Measurements from ENCODE around the gene CERS1. TPM values are rescaled to one million over a fixed set of nuclear protein-coding genes. Genes with fewer than 3 reads are reported as not detected.

Gene CERS1
- total and polyA plus RNA-seq, 3 donors from 2014 or later = 43.0 to 73.2 (median 64.5) TPM

GRCh38 chr19:18846862-18847548 is 49.0 kb downstream of the CERS1 start:
- Histone ChIP-seq H3K4me3 (no peak overlapping the region), H3K4me1 (peaks cover 65% of the 10 kb centered on the region), H3K36me3 (ENCODE audit: low read depth, missing control alignments) (no peaks in the 10 kb centered on the region), H3K27me3 (no peaks in the 10 kb centered on the region), H3K9me3 (no peaks in the 10 kb centered on the region), H3K27ac (peak overlapping the region in 1 of 2 donors; percentile 86)
- peak; percentile 83 for DNase-seq
- TF ChIP-seq, protein P1, sequence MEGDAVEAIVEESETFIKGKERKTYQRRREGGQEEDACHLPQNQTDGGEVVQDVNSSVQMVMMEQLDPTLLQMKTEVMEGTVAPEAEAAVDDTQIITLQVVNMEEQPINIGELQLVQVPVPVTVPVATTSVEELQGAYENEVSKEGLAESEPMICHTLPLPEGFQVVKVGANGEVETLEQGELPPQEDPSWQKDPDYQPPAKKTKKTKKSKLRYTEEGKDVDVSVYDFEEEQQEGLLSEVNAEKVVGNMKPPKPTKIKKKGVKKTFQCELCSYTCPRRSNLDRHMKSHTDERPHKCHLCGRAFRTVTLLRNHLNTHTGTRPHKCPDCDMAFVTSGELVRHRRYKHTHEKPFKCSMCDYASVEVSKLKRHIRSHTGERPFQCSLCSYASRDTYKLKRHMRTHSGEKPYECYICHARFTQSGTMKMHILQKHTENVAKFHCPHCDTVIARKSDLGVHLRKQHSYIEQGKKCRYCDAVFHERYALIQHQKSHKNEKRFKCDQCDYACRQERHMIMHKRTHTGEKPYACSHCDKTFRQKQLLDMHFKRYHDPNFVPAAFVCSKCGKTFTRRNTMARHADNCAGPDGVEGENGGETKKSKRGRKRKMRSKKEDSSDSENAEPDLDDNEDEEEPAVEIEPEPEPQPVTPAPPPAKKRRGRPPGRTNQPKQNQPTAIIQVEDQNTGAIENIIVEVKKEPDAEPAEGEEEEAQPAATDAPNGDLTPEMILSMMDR (IDR thresholded peaks at IDR 0.05) = peak; percentile 57 to 74 (median 71)
- TF ChIP-seq POLR2A (IDR thresholded peaks at IDR 0.05) = no peak
- 65 to 69% methylated on average over 19 of the region's 19 CpGs for WGBS, 2 donors
- intact Hi-C loops (cut with DNase I; ENCODE audit: low total_unique reads) = loop anchor here (10.0 kb wide), 1 partner anchor 252 kb away; no protein-coding TSS in a partner anchor

- 93 to 95% methylated on average over 8 to 12 of the region's 12 CpGs for WGBS, 2 donors
- Histone ChIP-seq H3K27me3 (no peaks in the 10 kb centered on the region), H3K27ac (no peak overlapping the region), H3K4me3 (no peak overlapping the region), H3K36me3 (ENCODE audit: low read depth, missing control alignments) (no peaks in the 10 kb centered on the region), H3K4me1 (peaks cover 66% of the 10 kb centered on the region), H3K9me3 (no peaks in the 10 kb centered on the region)
- intact Hi-C loops (cut with DNase I; ENCODE audit: low total_unique reads) = loop anchor here (10.0 kb wide), 1 partner anchor 251 kb away; no protein-coding TSS in a partner anchor
- TF ChIP-seq, protein P1 (IDR thresholded peaks at IDR 0.05) = no peak
- TF ChIP-seq POLR2A (IDR thresholded peaks at IDR 0.05) = no peak
- no peak for DNase-seq
Observed at GRCh38 chr19:18845961-18846360, 50.0 kb downstream of the CERS1 start.

DNA sequence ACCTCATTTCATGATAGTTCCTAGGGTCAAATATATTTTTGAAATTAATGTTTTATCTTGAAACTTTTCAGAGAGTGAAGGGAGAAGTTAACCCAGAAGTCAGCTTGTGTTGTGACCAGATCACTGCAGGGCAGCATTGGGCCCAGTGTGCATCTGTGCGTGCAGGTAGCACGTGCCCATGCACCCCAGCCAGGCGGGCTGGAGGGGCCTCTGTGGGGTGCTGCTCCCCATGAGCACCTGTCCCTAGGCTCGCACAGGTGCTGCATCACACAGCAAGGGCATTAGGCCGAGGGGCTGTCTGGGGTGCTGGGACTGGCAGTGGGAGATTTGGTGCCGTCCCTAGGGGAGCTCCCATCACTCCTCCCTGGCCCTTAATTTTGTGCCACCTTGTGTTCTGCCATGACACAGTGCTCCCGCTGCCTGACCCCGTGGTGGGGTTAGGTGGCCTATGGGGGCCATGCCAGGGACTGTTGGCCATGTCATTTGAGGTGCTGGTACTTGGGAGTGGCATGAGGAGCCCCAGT is 51.1 kb downstream of the CERS1 start:
- intact Hi-C loops (cut with DNase I; ENCODE audit: low total_unique reads) = loop anchor here (10.0 kb wide), 1 partner anchor 250 kb away; no protein-coding TSS in a partner anchor
- no peaks in the 10 kb centered on the region for H3K36me3 ChIP-seq (ENCODE audit: low read depth, missing control alignments)
- H3K4me1 ChIP-seq = peaks cover 66% of the 10 kb centered on the region

GRCh38 chr19:18843960-18844359 is 52.0 kb downstream of the CERS1 start:
- Histone ChIP-seq H3K4me3 (no peak overlapping the region), H3K9me3 (no peaks in the 10 kb centered on the region), H3K27me3 (no peaks in the 10 kb centered on the region), H3K4me1 (peaks cover 66% of the 10 kb centered on the region), H3K27ac (no peak overlapping the region), H3K36me3 (ENCODE audit: low read depth, missing control alignments) (no peaks in the 10 kb centered on the region)
- intact Hi-C loops (cut with DNase I; ENCODE audit: low total_unique reads) = loop anchor here (10.0 kb wide), 1 partner anchor 249 kb away; no protein-coding TSS in a partner anchor
- TF ChIP-seq POLR2A (IDR thresholded peaks at IDR 0.05) = no peak
- TF ChIP-seq, protein P1 (IDR thresholded peaks at IDR 0.05) = no peak
- no peak for DNase-seq
- WGBS, 2 donors = 68 to 78% methylated on average over 3 to 7 of the region's 7 CpGs

More for the DNA sequence above, 51.1 kb downstream of the CERS1 start:
- WGBS, 2 donors = 91 to 94% methylated on average over 6 to 8 of the region's 8 CpGs
- Histone ChIP-seq H3K9me3 (no peaks in the 10 kb centered on the region), H3K4me3 (no peak overlapping the region), H3K27me3 (no peaks in the 10 kb centered on the region), H3K27ac (no peak overlapping the region)
- TF ChIP-seq, protein P1 (IDR thresholded peaks at IDR 0.05) = no peak
- no peak for TF ChIP-seq POLR2A (IDR thresholded peaks at IDR 0.05)
- no peak for DNase-seq

All from testis (tissue), 3 donors.